Ishikawa (cell line): Measurements from ENCODE around the gene ZFP30.

Experiments
- CEBPB ChIP-seq: IDR thresholded peaks from 2 replicates; pipeline ENCODE4 v1.6.1; 2012
- CREB1 ChIP-seq: IDR thresholded peaks from 2 replicates; pipeline ENCODE4 v1.6.1; 2012; ENCODE audit warnings: low read depth
- EGR1 ChIP-seq: IDR thresholded peaks from 2 replicates; pipeline ENCODE4 v1.6.1; 2012
- EP300 ChIP-seq: IDR thresholded peaks from 2 replicates; pipeline ENCODE4 v1.6.1; 2012; ENCODE audit warnings: borderline replicate concordance
- FOXM1 ChIP-seq: IDR thresholded peaks from 2 replicates; pipeline ENCODE4 v1.6.1; 2012; ENCODE audit warnings: low read depth, borderline replicate concordance
- MAX ChIP-seq: IDR thresholded peaks from 2 replicates; pipeline ENCODE4 v1.6.1; 2012
- NFIC ChIP-seq: IDR thresholded peaks from 2 replicates; pipeline ENCODE4 v1.6.1; 2012
- RAD21 ChIP-seq: IDR thresholded peaks from 2 replicates; pipeline ENCODE4 v1.6.1; 2012; ENCODE audit warnings: low read depth
- REST ChIP-seq: IDR thresholded peaks from 2 replicates; pipeline ENCODE4 v1.6.1; 2012; ENCODE audit warnings: low read depth, mild to moderate bottlenecking
- TAF1 ChIP-seq: IDR thresholded peaks from 2 replicates; pipeline ENCODE4 v1.6.1; 2012; ENCODE audit warnings: low read depth, mild to moderate bottlenecking
- TCF12 ChIP-seq: IDR thresholded peaks from 2 replicates; pipeline ENCODE4 v1.6.1; 2012; ENCODE audit warnings: low read depth
- TEAD4 ChIP-seq: IDR thresholded peaks from 2 replicates; pipeline ENCODE4 v1.6.1; 2012
- USF1 ChIP-seq: IDR thresholded peaks from 2 replicates; pipeline ENCODE4 v1.6.1; 2012
- YY1 ChIP-seq: IDR thresholded peaks from 2 replicates; pipeline ENCODE4 v1.6.1; 2012; ENCODE audit warnings: low read depth
- ZBTB7A ChIP-seq: IDR thresholded peaks from 2 replicates; pipeline ENCODE4 v1.6.1; 2012; ENCODE audit warnings: low read depth

Gene ZFP30

GRCh38 chr19:37564624-37565369 lies 90.5 kb downstream of the ZFP30 start:
- TF ChIP-seq EGR1, result no peak
- no peak for TF ChIP-seq CEBPB
- no peak for TF ChIP-seq TEAD4
- TF ChIP-seq RAD21, result no peak
- TF ChIP-seq CREB1, result no peak
- no peak for TF ChIP-seq REST
- no peak for TF ChIP-seq YY1
- no peak for TF ChIP-seq NFIC
- no peak for TF ChIP-seq ZBTB7A
- TF ChIP-seq TCF12, result no peak
- no peak for TF ChIP-seq USF1
- TF ChIP-seq EP300, result no peak
- TF ChIP-seq FOXM1, result no peak
- TF ChIP-seq MAX, result no peak
- no peak for TF ChIP-seq TAF1
